ENCODE data around the gene PDGFB. TPM values are rescaled to one million over a fixed set of nuclear protein-coding genes. Genes with fewer than 3 reads are reported as not detected.

The PDGFB gene
- total and polyA plus RNA-seq, 9 of the 15 experiments (the other 6 are each of a cell fraction or from before 2014, with no cell fraction given): 0.07 to 4.0 (median 0.48) TPM; not detected in 1

- peak; percentile 41 for TF ChIP-seq HMGN3 (IDR thresholded peaks at IDR 0.05; ENCODE audit: borderline replicate concordance, extremely low read depth, insufficient read length, low read depth, low read length)
- TF ChIP-seq NFIC (IDR thresholded peaks at IDR 0.05): peak; percentile 43; the same call in 1 of the 2 replicates
- no peak for TF ChIP-seq ZNF79 (CRISPR knock-in tag; IDR thresholded peaks at IDR 0.05; ENCODE audit: low read depth)
- TF ChIP-seq SREBF2 (CRISPR knock-in tag; IDR thresholded peaks at IDR 0.05): no peak
- TF ChIP-seq SREBF1 (IDR thresholded peaks at IDR 0.05; ENCODE audit: borderline replicate concordance, low read depth, low read length): no peak
- TF ChIP-seq MED1 (CRISPR knock-in tag; IDR thresholded peaks at IDR 0.05; ENCODE audit: borderline replicate concordance): no peak
- TF ChIP-seq ZNF76 (CRISPR knock-in tag; IDR thresholded peaks at IDR 0.05; ENCODE audit: borderline replicate concordance): no peak
- no peak for TF ChIP-seq MITF (IDR thresholded peaks at IDR 0.05)
- no peak for TF ChIP-seq GMEB1 (CRISPR knock-in tag; IDR thresholded peaks at IDR 0.05)
- no peak for TF ChIP-seq CREM (IDR thresholded peaks at IDR 0.05; ENCODE audit: low read depth)
- no peak for TF ChIP-seq MAX (CRISPR knock-in tag; IDR thresholded peaks at IDR 0.05)
- TF ChIP-seq BACH1 (tag; IDR thresholded peaks at IDR 0.05): no peak
- TF ChIP-seq, protein P1, sequence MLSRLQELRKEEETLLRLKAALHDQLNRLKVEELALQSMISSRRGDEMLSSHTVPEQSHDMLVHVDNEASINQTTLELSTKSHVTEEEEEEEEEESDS (CRISPR knock-in tag; IDR thresholded peaks at IDR 0.05): no peak
- TF ChIP-seq RBM39 (optimal IDR thresholded peaks at IDR 0.05; ENCODE audit: low read depth, low read length): no peak
- TF ChIP-seq ETS2 (tag; IDR thresholded peaks at IDR 0.05; ENCODE audit: borderline replicate concordance, poor library complexity, severe bottlenecking): no peak
- no peak for TF ChIP-seq WHSC1 (IDR thresholded peaks at IDR 0.05; ENCODE audit: low read length)
- no peak for TF ChIP-seq ZNF507 (tag; conservative IDR thresholded peaks at IDR 0.05)
- no peak for TF ChIP-seq CHD2 (IDR thresholded peaks at IDR 0.05; ENCODE audit: low read depth, low read length)
- TF ChIP-seq NFXL1 (CRISPR knock-in tag; IDR thresholded peaks at IDR 0.05): no peak
- TF ChIP-seq ZBED1 (IDR thresholded peaks at IDR 0.05): no peak
- TF ChIP-seq MAZ (CRISPR knock-in tag; conservative IDR thresholded peaks at IDR 0.05 in 1 of 2, IDR thresholded peaks at IDR 0.05 in 1 of 2): no peak
- no peak for TF ChIP-seq SIRT6 (IDR thresholded peaks at IDR 0.05; ENCODE audit: low read depth, low read length)
- no peak for TF ChIP-seq DMBX1 (CRISPR knock-in tag; IDR thresholded peaks at IDR 0.05; ENCODE audit: borderline replicate concordance)
Measured at GRCh38 chr22:39273950-39274887, 29.4 kb upstream of the PDGFB start (continued).

All from K562 (cell line).